Endothelial cell of umbilical vein (primary cell): Measurements from ENCODE around the gene OGFRL1. TPM values are rescaled to one million over a fixed set of nuclear protein-coding genes. Genes with fewer than 3 reads are reported as not detected.

ENCODE experiments used
- BruUV-seq: library from RNA; stranded (reverse); fragments of 400-500 nt; replicated peaks from 2 replicates; lab custom pipeline; 2021; lab: Mats Ljungman, UMichigan
- CTCF ChIA-PET: fragments of 300-600, 350-600 bp; sonication (Branson Sonifier 250); formaldehyde crosslinking; loops from one replicate; lab custom pipeline; 2021; ENCODE audit warnings: antibody characterized with exemption, inconsistent platforms; lab: Charles Lee
- POLR2A ChIA-PET: fragments of 300-600, 350-600 bp; sonication (Branson Sonifier 250); formaldehyde crosslinking; loops from one replicate; lab custom pipeline; 2021; ENCODE audit warnings: antibody characterized with exemption, inconsistent platforms; lab: Charles Lee
- DNase-seq: peaks from one replicate; pipeline ENCODE4 v3.0.0-alpha.2; 2011; ENCODE audit warnings: low read depth, low spot score
- FAIRE-seq: peaks from 2 replicates; lab custom pipeline; 2011; peaks lifted over from hg19 to GRCh38; lab: Jason Lieb, UNC
- H2AFZ ChIP-seq: 2 replicates; pipeline ENCODE4 v1.6.0; 2012; ENCODE audit warnings: low read depth, low read length, control low read depth, inconsistent platforms
- H3K27ac ChIP-seq: 2 replicates; pipeline ENCODE4 v1.5.1; 2011; ENCODE audit warnings: low read depth, mild to moderate bottlenecking, control low read depth, low read length, moderate library complexity; ENCODE audit not compliant: insufficient read depth
- H3K27me3 ChIP-seq, 2 experiments: 2 replicates each; pipeline versions ENCODE4 v1.6.0 to v1.6.1; 2011; ENCODE audit warnings: low read length in 2 of 2, mixed read lengths in 1 of 2; ENCODE audit not compliant: control insufficient read depth in 2 of 2, insufficient read depth in 2 of 2
- H3K36me3 ChIP-seq, 2 experiments: 2 replicates in 1 of 2; 3 replicates in 1 of 2; pipeline ENCODE4 v1.5.1; 2011; ENCODE audit warnings: low read length in 2 of 2, mild to moderate bottlenecking in 1 of 2, moderate library complexity in 1 of 2; ENCODE audit not compliant: control insufficient read depth in 2 of 2, insufficient read depth in 2 of 2; ENCODE audit errors: extremely low read depth in 1 of 2
- H3K4me1 ChIP-seq: 3 replicates; pipeline ENCODE4 v1.5.1; 2011; ENCODE audit warnings: mild to moderate bottlenecking, low read length; ENCODE audit not compliant: control insufficient read depth, insufficient read depth; ENCODE audit errors: extremely low read depth
- H3K4me2 ChIP-seq: 2 replicates; pipeline ENCODE4 v1.6.1; 2011; ENCODE audit warnings: low read length, control low read depth, mixed read lengths; ENCODE audit not compliant: insufficient read depth
- H3K4me3 ChIP-seq, 3 experiments: fragments of 200-600 bp in 1 of 3; sonication (generic), shearing (Covaris generic) in 1 of 3; replicated peaks in 1 of 3; 2 replicates each; pipeline ENCODE4 v1.5.1; 2011 to 2016; ENCODE audit warnings: control low read depth in 3 of 3, low read length in 3 of 3, mild to moderate bottlenecking in 2 of 3, inconsistent platforms in 1 of 3, low read depth in 1 of 3, moderate library complexity in 1 of 3; ENCODE audit not compliant: insufficient read depth in 1 of 3
- H3K79me2 ChIP-seq: 2 replicates; pipeline ENCODE4 v1.6.0; 2012; ENCODE audit warnings: low read length, inconsistent platforms; ENCODE audit not compliant: control insufficient read depth, insufficient read depth
- H3K9ac ChIP-seq: replicated peaks from 2 replicates; pipeline ENCODE3; 2011; ENCODE audit warnings: low read length, control low read depth; ENCODE audit not compliant: insufficient read depth; ENCODE audit errors: extremely low read depth
- H3K9me1 ChIP-seq: replicated peaks from 3 replicates; pipeline ENCODE4 v1.6.0; 2011; ENCODE audit warnings: mild to moderate bottlenecking, low read length; ENCODE audit not compliant: control insufficient read depth, insufficient read depth; ENCODE audit errors: extremely low read depth
- H3K9me3 ChIP-seq: replicated peaks from 2 replicates; pipeline ENCODE4 v1.5.1; 2012; ENCODE audit warnings: low read length, inconsistent platforms; ENCODE audit not compliant: control insufficient read depth, insufficient read depth
- H4K20me1 ChIP-seq: replicated peaks from 2 replicates; pipeline ENCODE3; 2011; ENCODE audit warnings: mild to moderate bottlenecking, low read length; ENCODE audit not compliant: control insufficient read depth, insufficient read depth; ENCODE audit errors: extremely low read depth
- EZH2 ChIP-seq: IDR thresholded peaks from 2 replicates; pipeline ENCODE4 v1.6.1; 2012; ENCODE audit warnings: borderline replicate concordance, low read depth, mild to moderate bottlenecking, moderate library complexity, low read length, inconsistent platforms; ENCODE audit not compliant: severe bottlenecking
- FOS ChIP-seq: IDR thresholded peaks from 2 replicates; pipeline ENCODE4 v1.6.1; 2011; ENCODE audit warnings: mild to moderate bottlenecking, low read length, moderate library complexity, borderline replicate concordance; ENCODE audit not compliant: insufficient read depth
- GATA2 ChIP-seq: IDR thresholded peaks from 2 replicates; pipeline ENCODE4 v1.7.0; 2011; ENCODE audit warnings: low read depth, mild to moderate bottlenecking, moderate library complexity, mixed read lengths, low read length; ENCODE audit not compliant: insufficient read length, insufficient read depth
- JUN ChIP-seq: IDR thresholded peaks from 2 replicates; pipeline ENCODE4 v1.6.1; 2011; ENCODE audit warnings: borderline replicate concordance, low read depth; ENCODE audit not compliant: insufficient read length, insufficient read depth
- MYC ChIP-seq: IDR thresholded peaks from one replicate; pipeline ENCODE4 v1.6.1; 2011; ENCODE audit warnings: mild to moderate bottlenecking, low read depth, low read length
- POLR2A ChIP-seq: IDR thresholded peaks from 2 replicates; pipeline ENCODE4 v1.6.1; 2012; ENCODE audit warnings: low read depth, mild to moderate bottlenecking, control low read depth, low read length
- POLR2AphosphoS5 ChIP-seq: IDR thresholded peaks from 2 replicates; pipeline ENCODE4 v1.6.1; 2012; ENCODE audit warnings: low read depth, mild to moderate bottlenecking, control low read depth, low read length, moderate library complexity; ENCODE audit not compliant: insufficient read depth
- dilution Hi-C: fragments of 300-500 bp; cut with MboI; formaldehyde crosslinking; loops from one replicate; pipeline ENCODE4 v1.15.0; 2019; ENCODE audit warnings: low sequenced_read_pairs; ENCODE audit not compliant: extremely low pct_ligation_motif_present
- intact Hi-C: fragments of 100-400 bp; cut with micrococcal nuclease; formaldehyde crosslinking; loops from one replicate; pipeline ENCODE4 v1.10.0; 2022
- polyA plus RNA-seq, 4 experiments: library from polyadenylated mRNA; depleted of rRNA in 3 of 4; stranded (reverse) in 3 of 4; unstranded in 1 of 4; fragments of >200 nt; gene quantifications; 2 replicates each; pipeline versions ENCODE4 v1.2.1 to v1.2.3, GENCODE V29; 2011 to 2012; ENCODE audit warnings: missing spikeins in 1 of 4
- total RNA-seq: library from RNA; stranded (reverse); gene quantifications from 2 replicates; pipeline ENCODE4 v1.2.3, GENCODE V29; 2021
- TF ChIP-seq, protein P1 (sequence below): IDR thresholded peaks from 2 replicates; pipeline ENCODE4 v1.6.1; 2011; ENCODE audit not compliant: insufficient read depth, insufficient read length
- TF ChIP-seq, protein P2 (sequence below), 2 donors: IDR thresholded peaks; 1 replicate in 1 of 2; 2 replicates in 1 of 2; pipeline ENCODE4 v1.5.1; 2011; ENCODE audit warnings: low read length in 2 of 2, mild to moderate bottlenecking in 2 of 2, moderate library complexity in 2 of 2, control low read depth in 1 of 2, inconsistent platforms in 1 of 2, low read depth in 1 of 2; ENCODE audit not compliant: insufficient read depth in 1 of 2; ENCODE audit errors: extremely low read depth in 1 of 2

OGFRL1 gene
- total and polyA plus RNA-seq, 2 donors (not counting 3 experiments of a cell fraction or from before 2014, with no cell fraction given), result 3.4 to 19.4 TPM

DNA sequence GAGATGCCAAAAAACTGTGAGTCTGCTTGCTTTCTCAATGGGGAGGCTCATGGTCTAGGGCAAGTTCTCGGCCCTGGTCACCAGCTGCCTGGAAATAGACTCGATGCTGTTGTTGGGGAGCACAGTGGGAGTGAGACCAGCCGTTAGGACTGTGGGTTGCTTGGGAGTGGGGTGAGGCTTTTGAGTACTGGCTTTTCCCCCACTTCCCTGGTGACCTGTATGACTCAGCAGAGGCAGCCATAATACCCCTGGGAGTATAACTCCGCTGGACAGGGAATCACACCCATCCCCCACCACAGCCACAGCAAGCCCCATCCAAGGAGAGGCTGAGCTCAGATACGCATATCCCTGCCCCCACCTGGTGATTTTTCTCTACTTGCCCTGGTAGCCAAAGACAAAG lies 48.9 kb upstream of the OGFRL1 start:
- no peak overlapping the region for H3K4me2 ChIP-seq
- no peak for FAIRE-seq
- no TSS peak for BruUV-seq
- no peaks in the 10 kb centered on the region for H3K9me3 ChIP-seq
- H3K27ac ChIP-seq, result no peak overlapping the region
- no peaks in the 10 kb centered on the region for H3K9me1 ChIP-seq
- H4K20me1 ChIP-seq, result no peaks in the 10 kb centered on the region
- no peaks in the 10 kb centered on the region for H3K36me3 ChIP-seq
- H2AFZ ChIP-seq, result no peak overlapping the region
- H3K9ac ChIP-seq, result no peak overlapping the region
- TF ChIP-seq POLR2AphosphoS5 (no peak), EZH2 (no peak), FOS (no peak), JUN (no peak), MYC (no peak), GATA2 (no peak), POLR2A (no peak)
- TF ChIP-seq, protein P1, sequence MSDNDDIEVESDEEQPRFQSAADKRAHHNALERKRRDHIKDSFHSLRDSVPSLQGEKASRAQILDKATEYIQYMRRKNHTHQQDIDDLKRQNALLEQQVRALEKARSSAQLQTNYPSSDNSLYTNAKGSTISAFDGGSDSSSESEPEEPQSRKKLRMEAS, result no peak
- TF ChIP-seq, protein P2, sequence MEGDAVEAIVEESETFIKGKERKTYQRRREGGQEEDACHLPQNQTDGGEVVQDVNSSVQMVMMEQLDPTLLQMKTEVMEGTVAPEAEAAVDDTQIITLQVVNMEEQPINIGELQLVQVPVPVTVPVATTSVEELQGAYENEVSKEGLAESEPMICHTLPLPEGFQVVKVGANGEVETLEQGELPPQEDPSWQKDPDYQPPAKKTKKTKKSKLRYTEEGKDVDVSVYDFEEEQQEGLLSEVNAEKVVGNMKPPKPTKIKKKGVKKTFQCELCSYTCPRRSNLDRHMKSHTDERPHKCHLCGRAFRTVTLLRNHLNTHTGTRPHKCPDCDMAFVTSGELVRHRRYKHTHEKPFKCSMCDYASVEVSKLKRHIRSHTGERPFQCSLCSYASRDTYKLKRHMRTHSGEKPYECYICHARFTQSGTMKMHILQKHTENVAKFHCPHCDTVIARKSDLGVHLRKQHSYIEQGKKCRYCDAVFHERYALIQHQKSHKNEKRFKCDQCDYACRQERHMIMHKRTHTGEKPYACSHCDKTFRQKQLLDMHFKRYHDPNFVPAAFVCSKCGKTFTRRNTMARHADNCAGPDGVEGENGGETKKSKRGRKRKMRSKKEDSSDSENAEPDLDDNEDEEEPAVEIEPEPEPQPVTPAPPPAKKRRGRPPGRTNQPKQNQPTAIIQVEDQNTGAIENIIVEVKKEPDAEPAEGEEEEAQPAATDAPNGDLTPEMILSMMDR (IDR thresholded peaks at IDR 0.05; ENCODE audit: extremely low read depth in 1 of 2, insufficient read depth in 1 of 2, low read depth in 1 of 2, low read length in 2 of 2), result no peak
- dilution Hi-C loops (no loop called here), intact Hi-C loops (no loop called here)
- H3K4me1 ChIP-seq, result no peaks in the 10 kb centered on the region
- no peak for DNase-seq
- no peak overlapping the region for H3K4me3 ChIP-seq
- no peaks in the 10 kb centered on the region for H3K79me2 ChIP-seq
- POLR2A ChIA-PET, result no interaction called here
- H3K27me3 ChIP-seq, result no peaks in the 10 kb centered on the region
- CTCF ChIA-PET, result interaction anchor here (1.2 to 2.0 kb wide), 3 partner anchors 9 to 114 kb away, joined by 3 to 5 read pairs (median 3); no protein-coding TSS in a partner anchor
